SH-SY5Y (cell line): ENCODE measurements around the gene STEAP4.

Source experiments
- GATA2 ChIP-seq: IDR thresholded peaks from 2 replicates; pipeline ENCODE4 v1.6.1; 2011; ENCODE audit warnings: mild to moderate bottlenecking, low read depth, low read length
- GATA3 ChIP-seq: IDR thresholded peaks from 2 replicates; pipeline ENCODE4 v1.6.1; 2011; ENCODE audit warnings: low read depth, mild to moderate bottlenecking, low read length, moderate library complexity

STEAP4 gene

DNA sequence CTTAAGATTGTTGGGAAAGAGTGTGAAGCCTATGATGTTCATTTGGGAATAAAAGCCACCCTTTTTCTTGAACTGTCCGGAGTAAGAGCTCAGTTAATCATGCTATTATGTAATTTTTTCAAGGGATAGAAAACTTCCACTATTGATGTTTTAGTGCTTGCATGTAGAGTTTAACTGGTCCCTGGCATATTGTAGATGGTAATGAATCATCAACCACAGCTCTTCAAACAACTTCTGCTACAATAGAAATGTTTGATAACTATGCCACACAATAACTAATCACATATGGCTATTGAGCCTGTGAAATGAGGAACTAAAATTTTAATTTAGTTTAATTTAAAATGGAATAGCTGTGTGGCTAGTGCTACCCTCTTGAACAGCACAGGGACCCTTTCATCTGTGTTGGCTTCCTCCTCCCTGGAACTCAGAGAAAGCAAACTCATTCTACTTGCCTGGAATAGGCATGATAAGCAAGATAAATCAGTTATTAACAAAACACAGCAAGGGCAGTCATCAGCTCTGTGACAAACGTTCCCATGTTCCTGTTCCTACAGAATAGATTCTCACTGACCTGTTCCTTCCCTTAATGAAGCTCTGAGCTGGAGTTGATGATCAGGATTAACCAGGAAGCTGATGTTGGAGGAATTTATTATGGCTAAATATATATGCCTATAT is 82.0 kb downstream of the STEAP4 start:
- TF ChIP-seq GATA3 (no peak), GATA2 (no peak)

DNA sequence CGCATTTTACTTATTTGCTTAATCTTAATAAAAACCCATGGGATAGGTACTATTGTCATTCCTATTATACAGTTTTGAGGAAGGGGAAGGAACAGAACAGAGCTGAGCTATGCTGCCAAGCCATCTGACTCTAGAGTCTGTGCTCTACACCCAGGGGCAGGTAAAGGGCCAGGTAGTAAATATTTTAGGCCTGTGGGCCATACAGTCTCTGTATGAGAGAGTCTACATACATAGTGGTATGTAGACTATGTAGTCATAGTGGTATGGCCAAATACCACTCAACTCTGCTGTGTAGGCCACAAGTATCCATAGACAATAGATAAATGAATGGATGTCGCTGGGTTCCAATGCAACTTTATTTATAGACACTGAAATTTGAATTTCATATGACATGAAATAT is 83.4 kb downstream of the STEAP4 start:
- no peak for TF ChIP-seq GATA3
- TF ChIP-seq GATA2, result no peak
